GM12875 (cell line): ENCODE measurements around the gene PSMB7.

Experiments used
- H3K4me3 ChIP-seq: one replicate; pipeline ENCODE4 v1.5.1; 2011; ENCODE audit warnings: low read depth, low read length, control low read depth
- TF ChIP-seq, protein P1 (sequence below): IDR thresholded peaks from 2 replicates; pipeline ENCODE4 v1.5.1; 2011; ENCODE audit warnings: low read depth, mild to moderate bottlenecking, control low read depth, inconsistent platforms, low read length, moderate library complexity, borderline replicate concordance; ENCODE audit not compliant: insufficient read depth

The PSMB7 gene

GRCh38 chr9:124443625-124444024 lies 28.4 kb upstream of the PSMB7 start:
- TF ChIP-seq, protein P1, sequence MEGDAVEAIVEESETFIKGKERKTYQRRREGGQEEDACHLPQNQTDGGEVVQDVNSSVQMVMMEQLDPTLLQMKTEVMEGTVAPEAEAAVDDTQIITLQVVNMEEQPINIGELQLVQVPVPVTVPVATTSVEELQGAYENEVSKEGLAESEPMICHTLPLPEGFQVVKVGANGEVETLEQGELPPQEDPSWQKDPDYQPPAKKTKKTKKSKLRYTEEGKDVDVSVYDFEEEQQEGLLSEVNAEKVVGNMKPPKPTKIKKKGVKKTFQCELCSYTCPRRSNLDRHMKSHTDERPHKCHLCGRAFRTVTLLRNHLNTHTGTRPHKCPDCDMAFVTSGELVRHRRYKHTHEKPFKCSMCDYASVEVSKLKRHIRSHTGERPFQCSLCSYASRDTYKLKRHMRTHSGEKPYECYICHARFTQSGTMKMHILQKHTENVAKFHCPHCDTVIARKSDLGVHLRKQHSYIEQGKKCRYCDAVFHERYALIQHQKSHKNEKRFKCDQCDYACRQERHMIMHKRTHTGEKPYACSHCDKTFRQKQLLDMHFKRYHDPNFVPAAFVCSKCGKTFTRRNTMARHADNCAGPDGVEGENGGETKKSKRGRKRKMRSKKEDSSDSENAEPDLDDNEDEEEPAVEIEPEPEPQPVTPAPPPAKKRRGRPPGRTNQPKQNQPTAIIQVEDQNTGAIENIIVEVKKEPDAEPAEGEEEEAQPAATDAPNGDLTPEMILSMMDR, result no peak
- no peak overlapping the region for H3K4me3 ChIP-seq

DNA sequence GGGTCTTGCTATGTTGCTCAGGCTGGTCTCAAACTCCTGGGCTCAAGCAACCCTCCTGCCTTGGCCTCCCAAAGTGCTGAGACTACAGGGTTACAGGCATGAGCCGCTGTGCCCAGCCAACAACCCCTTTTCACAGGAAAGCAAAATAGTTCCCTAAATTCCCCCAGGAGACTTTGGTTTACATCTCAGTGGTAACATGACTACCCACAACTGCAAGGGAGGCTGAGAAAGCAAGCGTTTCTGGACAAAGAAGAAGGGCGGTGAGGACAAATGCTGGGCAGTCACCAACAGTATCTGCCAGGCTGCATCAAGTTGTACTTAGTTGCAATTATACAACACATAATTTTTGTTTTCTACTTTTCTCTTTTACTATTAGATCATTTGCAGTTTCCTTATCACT lies 27.6 kb upstream of the PSMB7 start:
- H3K4me3 ChIP-seq, result no peak overlapping the region
- TF ChIP-seq, protein P1, result no peak

- H3K4me3 ChIP-seq, result no peak overlapping the region
- TF ChIP-seq, protein P1, result no peak
Observed at GRCh38 chr9:124442379-124442778, 27.1 kb upstream of the PSMB7 start.

- H3K4me3 ChIP-seq, result no peak overlapping the region
- TF ChIP-seq, protein P1, result no peak
Observed at GRCh38 chr9:124441291-124441690, 26.0 kb upstream of the PSMB7 start.

GRCh38 chr9:124440786-124441185 lies 25.5 kb upstream of the PSMB7 start:
- no peak overlapping the region for H3K4me3 ChIP-seq
- TF ChIP-seq, protein P1, result no peak

DNA sequence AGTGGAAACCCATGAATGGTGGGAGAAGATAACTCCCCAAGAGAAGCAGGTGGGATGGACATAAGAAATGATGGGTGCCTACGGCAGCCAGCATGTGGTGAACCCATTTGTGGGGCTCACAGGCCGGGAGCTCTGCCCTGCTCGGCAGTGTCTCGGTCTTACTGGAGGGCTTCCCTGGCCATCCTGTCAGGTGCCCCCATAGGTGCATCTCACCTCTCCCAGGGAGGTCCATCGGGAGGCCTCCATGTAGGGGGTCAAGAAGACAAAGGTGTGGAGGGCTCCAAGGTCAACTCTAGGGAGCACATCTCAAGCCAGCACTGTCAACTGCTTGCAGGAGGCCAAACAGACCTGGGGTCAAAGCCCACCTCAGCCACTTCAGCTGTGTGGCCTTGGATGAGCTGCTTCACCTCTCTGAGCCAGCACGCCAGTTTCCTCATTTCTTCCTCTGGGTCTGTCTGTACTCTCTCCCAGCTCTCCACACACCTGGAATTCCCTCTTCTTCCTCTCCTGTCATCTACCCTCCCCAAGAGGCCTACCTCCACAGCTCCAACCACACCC lies 24.5 kb upstream of the PSMB7 start:
- no peak overlapping the region for H3K4me3 ChIP-seq
- TF ChIP-seq, protein P1, result no peak

DNA sequence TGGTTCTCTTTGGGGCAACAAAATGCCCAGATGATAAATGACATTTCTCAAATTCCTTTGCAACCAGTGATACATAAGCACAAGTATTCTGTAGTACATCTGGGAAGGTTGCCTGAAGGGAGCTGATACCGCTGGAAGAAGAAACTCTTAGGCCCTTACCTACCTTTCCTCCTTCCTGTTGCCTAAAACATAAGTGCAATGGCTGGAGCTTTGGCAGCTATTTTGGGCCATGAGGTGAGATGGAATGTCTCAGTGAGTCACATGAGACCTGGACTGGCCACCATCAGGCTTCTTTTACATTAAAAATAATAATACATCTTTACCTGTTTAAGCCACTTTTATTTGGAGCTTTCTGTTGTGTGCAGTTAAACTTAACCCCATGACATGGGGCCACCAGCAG lies 23.8 kb upstream of the PSMB7 start:
- TF ChIP-seq, protein P1, result no peak
- H3K4me3 ChIP-seq, result no peak overlapping the region
